Prostate gland (tissue), 2 donors: ENCODE data around the gene PARP8.
"Not testable (repeated sequence)": the region's sequence is repeated elsewhere in the genome, so short reads cannot be mapped to it uniquely, and the experiment has no call there.

Source experiments
- POLR2A ChIP-seq: fragments of 450-650 bp; IDR thresholded peaks from one replicate; pipeline ENCODE4 v1.6.1; 2016; ENCODE audit warnings: antibody characterized with exemption, mild to moderate bottlenecking
- POLR2AphosphoS5 ChIP-seq: sonication (generic); formaldehyde crosslinking; IDR thresholded peaks from one replicate; pipeline ENCODE4 v1.6.1; 2017; ENCODE audit warnings: antibody characterized with exemption
- TF ChIP-seq, protein P1 (sequence below), 4 experiments: fragments of 200-600 bp in 2 of 4; fragments of 450-650 bp in 2 of 4; sonication (generic) in 2 of 4; IDR thresholded peaks; 1 replicate in 3 of 4; 2 replicates in 1 of 4; pipeline ENCODE4 v1.5.1; 2016 to 2019; ENCODE audit warnings: antibody characterized with exemption in 4 of 4, mild to moderate bottlenecking in 2 of 4, moderate library complexity in 2 of 4

DNA sequence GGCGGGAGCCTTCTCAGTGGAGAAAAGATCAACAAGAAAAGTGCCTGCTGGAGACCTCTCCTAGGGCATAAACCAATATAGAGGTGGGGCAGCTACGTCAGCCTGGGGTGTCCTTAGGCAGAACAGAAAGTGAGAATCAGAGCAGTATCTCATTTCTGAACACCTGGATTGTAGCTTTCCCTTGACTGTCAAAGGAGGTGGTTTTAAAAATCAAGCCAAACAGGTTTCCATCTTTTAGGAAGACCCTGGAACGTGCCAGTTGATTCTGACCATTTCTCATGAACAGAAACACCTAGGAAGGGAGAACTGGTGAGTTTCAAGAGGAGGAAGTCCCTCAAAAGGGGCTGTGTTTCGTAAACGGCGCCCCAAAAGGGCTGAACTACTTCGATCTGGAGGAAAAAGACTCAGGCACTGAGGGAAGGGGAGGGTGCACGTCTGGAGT is 655 bp upstream of the PARP8 start:
- TF ChIP-seq, protein P1, sequence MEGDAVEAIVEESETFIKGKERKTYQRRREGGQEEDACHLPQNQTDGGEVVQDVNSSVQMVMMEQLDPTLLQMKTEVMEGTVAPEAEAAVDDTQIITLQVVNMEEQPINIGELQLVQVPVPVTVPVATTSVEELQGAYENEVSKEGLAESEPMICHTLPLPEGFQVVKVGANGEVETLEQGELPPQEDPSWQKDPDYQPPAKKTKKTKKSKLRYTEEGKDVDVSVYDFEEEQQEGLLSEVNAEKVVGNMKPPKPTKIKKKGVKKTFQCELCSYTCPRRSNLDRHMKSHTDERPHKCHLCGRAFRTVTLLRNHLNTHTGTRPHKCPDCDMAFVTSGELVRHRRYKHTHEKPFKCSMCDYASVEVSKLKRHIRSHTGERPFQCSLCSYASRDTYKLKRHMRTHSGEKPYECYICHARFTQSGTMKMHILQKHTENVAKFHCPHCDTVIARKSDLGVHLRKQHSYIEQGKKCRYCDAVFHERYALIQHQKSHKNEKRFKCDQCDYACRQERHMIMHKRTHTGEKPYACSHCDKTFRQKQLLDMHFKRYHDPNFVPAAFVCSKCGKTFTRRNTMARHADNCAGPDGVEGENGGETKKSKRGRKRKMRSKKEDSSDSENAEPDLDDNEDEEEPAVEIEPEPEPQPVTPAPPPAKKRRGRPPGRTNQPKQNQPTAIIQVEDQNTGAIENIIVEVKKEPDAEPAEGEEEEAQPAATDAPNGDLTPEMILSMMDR (IDR thresholded peaks at IDR 0.05): not testable (repeated sequence)
- TF ChIP-seq POLR2AphosphoS5, POLR2A: not testable (repeated sequence)
